Stomach smooth muscle (tissue), 2 donors: ENCODE results near the gene SAXO2.
A peak's percentile ranks its signal among the peaks of the same experiment; 100 is the strongest.
"Not testable (repeated sequence)": the region's sequence is repeated elsewhere in the genome, so short reads cannot be mapped to it uniquely, and the experiment has no call there.

Source experiments
- H3K27ac ChIP-seq: one replicate; pipeline ENCODE4 v1.7.0; 2013; ENCODE audit warnings: mild to moderate bottlenecking, low read length, inconsistent platforms
- H3K27me3 ChIP-seq, 2 donors: one replicate each; pipeline ENCODE4 v1.7.0; 2013; ENCODE audit warnings: low read length in 2 of 2; ENCODE audit not compliant: insufficient read depth in 2 of 2, control insufficient read depth in 1 of 2
- H3K36me3 ChIP-seq, 2 donors: one replicate each; pipeline ENCODE4 v1.7.0; 2013; ENCODE audit warnings: low read length in 2 of 2; ENCODE audit not compliant: control insufficient read depth in 2 of 2, insufficient read depth in 2 of 2
- H3K4me1 ChIP-seq: one replicate; pipeline ENCODE4 v1.7.0; 2013; ENCODE audit warnings: low read length; ENCODE audit not compliant: control insufficient read depth, insufficient read depth
- H3K4me3 ChIP-seq, 2 donors: one replicate each; pipeline ENCODE4 v1.7.0; 2013; ENCODE audit warnings: low read length in 2 of 2
- H3K9ac ChIP-seq, 2 donors: one replicate each; pipeline ENCODE4 v1.7.0; 2013; ENCODE audit warnings: low read length in 2 of 2, mild to moderate bottlenecking in 1 of 2
- H3K9me3 ChIP-seq, 2 donors: one replicate each; pipeline ENCODE4 v1.7.0; 2013; ENCODE audit warnings: low read length in 2 of 2; ENCODE audit not compliant: control insufficient read depth in 2 of 2
- donor health status: healthy.
- donor health status: Pancreatic carcinoma.

The SAXO2 gene, protein sequence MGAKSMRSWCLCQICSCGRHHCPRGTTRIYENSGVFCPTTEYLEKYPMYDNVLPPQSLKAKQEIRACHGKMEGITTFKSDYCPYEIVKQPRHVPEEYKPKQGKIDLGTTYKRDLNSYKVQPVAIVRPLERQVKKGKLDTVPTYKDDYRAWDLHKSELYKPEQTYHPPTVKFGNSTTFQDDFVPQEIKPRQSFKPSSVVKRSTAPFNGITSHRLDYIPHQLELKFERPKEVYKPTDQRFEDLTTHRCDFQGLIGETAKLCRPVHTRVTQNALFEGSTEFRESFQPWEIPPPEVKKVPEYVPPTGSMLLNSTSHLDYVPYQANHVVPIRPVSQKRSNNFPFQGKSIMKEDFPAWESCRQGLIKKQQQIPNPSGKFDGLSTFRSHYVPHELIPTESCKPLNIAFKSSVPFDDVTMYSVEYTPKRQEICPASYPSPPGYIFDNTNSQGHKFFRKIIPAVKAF

DNA sequence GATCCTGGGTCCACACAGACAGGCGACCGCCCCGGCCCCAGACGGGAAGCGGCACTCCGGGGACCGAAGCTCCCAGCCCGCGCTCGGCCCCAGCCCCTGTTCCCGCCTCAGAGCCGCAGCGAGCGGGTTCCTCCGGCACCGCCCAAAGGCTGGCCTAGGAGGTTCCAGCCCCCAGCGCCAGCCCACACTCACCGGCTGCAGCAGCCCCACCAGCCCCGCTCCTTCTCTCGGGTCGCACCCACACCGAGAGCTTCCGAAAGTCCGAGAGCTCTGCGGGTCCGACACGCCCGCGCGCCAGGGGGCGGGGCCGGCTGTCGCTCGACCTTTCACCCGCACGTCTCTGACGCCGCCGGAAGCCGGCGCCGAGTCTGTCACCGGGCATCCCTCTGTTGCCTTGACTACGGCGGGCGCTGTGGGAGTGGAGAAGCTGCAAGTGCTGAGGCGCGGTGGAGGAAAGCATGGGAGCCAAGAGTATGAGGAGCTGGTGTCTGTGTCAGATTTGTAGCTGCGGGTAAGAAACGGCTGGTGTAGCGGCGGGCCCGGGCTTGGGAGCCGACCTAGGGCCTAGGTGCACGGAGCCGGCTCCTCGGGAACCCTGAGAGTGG, at the start of gene SAXO2, which contains the start of gene EFL1:
Gene SAXO2, plus strand, starts transcription at position 397 of the 605 bp plus-strand sequence. Its CDS starts 62 bp downstream, at position 459.
Gene EFL1, minus strand, starts transcription at position 313 of the 605 bp plus-strand sequence. CDS start 956 bp downstream, outside the sequence.
- no peaks in the 10 kb centered on the region for H3K9me3 ChIP-seq
- H3K36me3 ChIP-seq = peaks cover 0 to 3% of the 10 kb centered on the region in 2 donors
- H3K27me3 ChIP-seq = no peaks in the 10 kb centered on the region
- H3K4me1 ChIP-seq = peaks cover 6% of the 10 kb centered on the region
- peak within 1 kb of the TSS; percentile 62 to 65 for H3K9ac ChIP-seq
- peak within 1 kb of the TSS; percentile 73 to 84 for H3K4me3 ChIP-seq
- H3K27ac ChIP-seq = peak within 1 kb of the TSS; percentile 37

DNA sequence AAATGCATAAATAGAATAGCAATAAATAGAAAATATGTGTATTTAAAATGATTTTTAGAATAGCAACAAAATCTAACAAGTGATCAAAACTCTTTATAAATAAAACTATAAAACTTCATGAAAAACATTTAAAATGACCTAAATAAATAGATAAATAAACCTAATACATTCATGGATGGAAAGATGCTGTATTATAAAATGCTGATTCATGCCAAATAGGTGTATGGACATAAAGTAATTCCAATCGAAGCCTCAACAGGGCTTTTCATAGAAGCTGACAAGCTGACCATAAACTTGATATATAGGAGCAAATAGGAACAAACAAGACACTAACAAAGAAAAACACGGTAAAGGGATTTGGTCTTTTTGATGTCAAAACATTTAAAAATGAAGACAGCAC, 46.5 kb upstream of the SAXO2 start:
- H3K36me3 ChIP-seq, H3K9me3 ChIP-seq, H3K27ac ChIP-seq, H3K4me1 ChIP-seq, H3K4me3 ChIP-seq, H3K27me3 ChIP-seq, H3K9ac ChIP-seq: not testable (repeated sequence)

DNA sequence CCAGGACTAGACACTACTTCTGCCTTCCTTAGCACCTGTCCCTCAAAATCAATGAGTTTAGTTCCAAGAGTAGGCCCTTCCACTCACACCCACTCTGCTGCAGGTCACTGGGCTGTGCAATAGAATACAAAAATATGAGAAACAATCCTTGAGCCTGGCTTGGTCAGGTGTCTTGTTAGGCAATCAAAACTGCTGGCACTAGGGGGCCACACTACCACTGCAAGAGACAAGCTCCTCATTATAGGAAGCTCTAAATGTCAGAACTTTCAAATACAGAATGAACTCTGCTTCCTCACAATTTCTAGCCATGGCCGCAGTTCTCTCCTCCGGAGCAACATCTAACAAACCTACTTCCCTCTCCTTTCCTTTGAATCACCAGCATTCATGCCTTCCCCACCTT, 41.1 kb upstream of the SAXO2 start:
- H3K36me3 ChIP-seq, H3K9ac ChIP-seq, H3K4me1 ChIP-seq, H3K27me3 ChIP-seq, H3K27ac ChIP-seq, H3K9me3 ChIP-seq, H3K4me3 ChIP-seq: not testable (repeated sequence)

DNA sequence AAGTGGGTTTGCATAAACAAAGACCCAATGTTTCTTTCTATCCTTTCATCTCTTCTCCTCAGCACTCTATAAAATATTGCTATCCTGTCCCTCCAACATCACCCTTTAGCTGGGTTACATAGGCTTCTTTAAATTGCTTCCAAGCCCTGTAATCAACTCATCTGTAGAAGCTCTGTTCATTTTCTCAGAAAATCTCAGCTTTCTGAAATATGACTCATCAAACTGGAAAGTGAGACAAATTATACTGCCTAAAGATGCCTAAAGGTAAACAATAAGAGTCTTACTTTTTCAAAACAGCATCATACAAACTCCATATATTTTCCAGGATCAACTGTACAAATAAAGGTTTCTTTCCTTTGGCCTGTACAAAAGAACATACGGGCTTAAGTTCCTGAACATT, 33.9 kb upstream of the SAXO2 start:
- H3K36me3 ChIP-seq = peaks cover 11 to 17% of the 10 kb centered on the region in 2 donors
- H3K27ac ChIP-seq = no peak overlapping the region
- no peaks in the 10 kb centered on the region for H3K4me1 ChIP-seq
- no peak overlapping the region for H3K9ac ChIP-seq
- H3K4me3 ChIP-seq = no peak overlapping the region
- no peaks in the 10 kb centered on the region for H3K27me3 ChIP-seq
- no peaks in the 10 kb centered on the region for H3K9me3 ChIP-seq

DNA sequence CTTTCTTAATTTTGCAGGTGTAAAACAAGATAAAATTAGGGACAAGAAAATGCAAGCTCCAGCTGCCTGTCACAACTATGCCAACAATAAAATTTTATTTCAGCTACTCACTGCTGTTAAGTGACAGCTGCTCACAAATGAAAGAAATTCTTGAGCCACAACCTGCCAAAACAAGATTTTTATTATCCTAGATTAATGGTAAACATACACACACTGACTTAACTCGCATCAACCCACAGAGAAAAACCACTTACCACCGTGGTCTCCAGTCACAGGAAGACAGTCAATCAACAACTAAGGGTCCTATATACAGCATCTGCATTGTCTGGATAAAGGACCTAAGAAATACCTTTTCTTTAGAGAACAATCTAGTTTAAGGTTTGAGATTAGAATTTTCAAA, 31.4 kb upstream of the SAXO2 start:
- H3K9me3 ChIP-seq = no peaks in the 10 kb centered on the region
- no peak overlapping the region for H3K9ac ChIP-seq
- H3K27ac ChIP-seq = no peak overlapping the region
- H3K4me1 ChIP-seq = no peaks in the 10 kb centered on the region
- no peak overlapping the region for H3K4me3 ChIP-seq
- H3K36me3 ChIP-seq = peaks cover 11 to 17% of the 10 kb centered on the region in 2 donors
- H3K27me3 ChIP-seq = no peaks in the 10 kb centered on the region

DNA sequence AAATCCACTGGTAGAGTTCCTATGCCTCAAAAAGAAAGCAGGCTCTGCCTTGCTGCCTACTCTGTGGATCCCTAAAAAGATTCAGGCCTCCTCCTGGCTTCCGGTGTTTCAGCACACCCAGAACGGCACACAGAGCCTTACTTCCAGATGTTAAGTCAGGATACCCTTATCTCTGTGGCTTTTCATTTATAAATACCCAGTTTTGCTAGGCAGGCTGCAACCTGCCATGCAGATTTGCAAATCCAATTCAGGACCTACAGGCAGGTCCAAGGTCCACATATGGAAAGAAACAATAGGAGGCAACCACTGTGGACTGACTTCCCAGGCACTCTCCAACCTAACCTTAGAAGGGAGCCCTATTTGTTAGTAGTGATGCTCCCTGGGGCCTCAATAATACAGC, 30.8 kb upstream of the SAXO2 start:
- H3K27ac ChIP-seq = no peak overlapping the region
- peaks cover 9 to 11% of the 10 kb centered on the region in 2 donors for H3K36me3 ChIP-seq
- H3K4me1 ChIP-seq = no peaks in the 10 kb centered on the region
- no peak overlapping the region for H3K4me3 ChIP-seq
- no peaks in the 10 kb centered on the region for H3K9me3 ChIP-seq
- H3K9ac ChIP-seq = no peak overlapping the region
- H3K27me3 ChIP-seq = no peaks in the 10 kb centered on the region

DNA sequence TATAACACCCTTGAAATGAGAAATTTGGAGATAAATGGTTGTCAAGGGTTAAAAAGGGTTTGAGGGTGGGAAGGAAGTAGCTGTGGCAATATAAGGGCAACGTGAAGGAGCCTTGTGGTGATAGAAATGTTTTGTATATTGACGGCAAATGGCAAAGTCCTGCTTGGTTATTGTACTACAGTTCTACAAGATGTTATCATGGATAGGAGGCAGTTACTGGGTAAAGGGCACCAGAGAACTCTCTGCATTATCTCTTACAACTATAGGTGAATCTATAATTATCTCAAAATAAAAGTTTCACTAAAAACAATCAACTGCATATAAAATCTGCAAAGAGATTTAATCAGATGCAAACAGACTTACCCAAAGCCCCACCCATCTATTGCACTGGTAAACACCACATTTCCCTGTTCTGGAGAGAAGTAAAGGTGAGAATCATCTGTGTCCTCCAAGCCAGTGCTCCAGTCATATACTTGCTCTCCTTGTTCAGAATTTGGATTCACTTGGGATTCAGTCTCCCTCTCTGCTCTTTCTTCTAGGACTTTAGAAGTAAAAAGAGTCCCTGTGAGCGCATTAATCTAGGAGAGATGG, 24.6 kb upstream of the SAXO2 start:
- H3K9me3 ChIP-seq, H3K9ac ChIP-seq, H3K36me3 ChIP-seq, H3K4me3 ChIP-seq, H3K27me3 ChIP-seq, H3K4me1 ChIP-seq, H3K27ac ChIP-seq: not testable (repeated sequence)

DNA sequence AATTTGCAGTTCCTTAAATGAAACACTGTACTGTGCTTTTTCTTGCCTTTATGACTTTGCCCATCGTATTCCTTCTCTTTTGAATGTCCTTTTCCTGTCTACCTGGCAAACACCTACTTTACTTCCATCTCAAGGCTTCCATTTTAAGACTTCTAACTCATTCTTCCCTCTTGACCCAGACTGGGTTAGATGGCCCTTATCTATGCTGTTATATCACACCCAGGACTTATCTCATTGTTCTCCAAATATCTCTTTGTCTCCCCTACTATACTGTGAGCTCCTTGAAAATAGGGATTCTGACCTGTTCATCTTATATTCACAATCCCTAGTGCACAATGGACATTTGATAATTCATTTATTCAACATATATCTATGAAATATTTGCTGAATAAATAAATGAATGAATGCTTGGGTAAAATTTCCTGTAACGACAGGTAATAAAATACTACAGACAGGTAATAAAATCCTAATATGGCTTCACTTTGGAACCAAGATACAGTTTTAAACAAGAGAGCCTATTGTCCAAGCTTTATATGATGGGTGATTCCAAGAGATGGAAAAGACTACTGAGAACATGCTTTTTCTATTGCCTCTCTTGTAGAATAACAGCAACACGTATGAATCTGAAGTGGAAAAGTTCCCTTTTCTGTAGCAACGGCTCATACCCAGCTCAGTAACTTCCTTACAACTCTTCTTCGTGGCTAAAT, 22.8 kb upstream of the SAXO2 start:
- Histone ChIP-seq H3K4me3 (no peak overlapping the region), H3K4me1 (no peaks in the 10 kb centered on the region), H3K9ac (no peak overlapping the region), H3K27me3 (no peaks in the 10 kb centered on the region), H3K36me3 (peaks cover 3 to 8% of the 10 kb centered on the region in 2 donors), H3K9me3 (no peaks in the 10 kb centered on the region), H3K27ac (no peak overlapping the region)

DNA sequence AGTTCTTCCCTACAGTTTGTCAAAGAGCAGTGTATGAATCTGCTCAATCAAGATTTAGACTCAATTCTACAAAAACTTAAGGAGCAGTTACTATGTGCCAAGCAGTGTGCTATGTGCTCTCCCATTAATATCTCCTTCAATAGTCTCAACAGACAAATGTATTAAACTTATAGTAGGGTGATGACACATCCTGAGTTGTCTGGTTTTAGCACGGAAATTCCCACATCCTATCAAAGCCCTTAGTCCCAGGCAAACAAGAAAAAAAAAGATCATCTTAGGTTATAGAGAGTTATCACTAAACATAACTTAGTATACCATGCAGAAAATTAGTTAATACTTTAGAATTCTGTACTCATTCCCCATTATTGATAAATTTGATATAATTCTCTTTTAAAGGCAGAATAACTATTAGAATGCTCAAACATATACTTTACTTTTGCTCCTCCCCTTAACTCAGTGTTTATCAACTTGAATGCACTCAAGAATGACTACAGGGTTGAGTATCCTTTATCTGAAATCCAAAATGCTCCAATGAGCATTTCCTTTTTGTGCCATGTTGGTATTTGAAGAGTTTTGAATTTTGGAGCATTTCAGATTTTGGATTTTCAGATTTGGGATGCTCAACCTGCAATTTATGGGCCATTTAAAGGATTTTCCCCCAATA, 20.6 kb upstream of the SAXO2 start:
- H3K9me3 ChIP-seq, H3K4me1 ChIP-seq, H3K27ac ChIP-seq, H3K36me3 ChIP-seq, H3K27me3 ChIP-seq, H3K4me3 ChIP-seq, H3K9ac ChIP-seq: not testable (repeated sequence)

DNA sequence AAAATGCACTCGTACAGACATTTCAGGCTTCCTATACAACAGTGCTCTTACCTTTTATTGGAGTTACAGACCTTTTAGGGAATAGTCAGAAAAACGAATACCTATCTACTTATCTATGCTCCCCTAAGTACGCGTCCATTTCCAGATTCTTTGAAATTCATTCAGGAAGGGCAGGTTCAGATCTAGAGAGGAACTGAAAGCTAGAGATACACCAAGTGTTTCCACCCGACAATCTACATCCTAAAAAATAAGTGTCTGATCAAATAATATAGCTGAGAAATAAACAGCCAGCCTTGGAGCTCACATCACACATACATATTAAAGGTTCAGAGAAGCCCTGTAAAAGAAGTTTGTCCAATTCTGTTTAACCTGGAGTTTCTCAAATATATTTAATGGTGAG, 19.0 kb upstream of the SAXO2 start:
- H3K27ac ChIP-seq, H3K27me3 ChIP-seq, H3K9ac ChIP-seq, H3K9me3 ChIP-seq, H3K36me3 ChIP-seq, H3K4me1 ChIP-seq, H3K4me3 ChIP-seq: not testable (repeated sequence)
